Panc1 (cell line): ENCODE data around the gene NDEL1. TPM values are rescaled to one million over a fixed set of nuclear protein-coding genes. Genes with fewer than 3 reads are reported as not detected.

Source experiments
- ATAC-seq: fragments of 200-7000 bp; cut with Tn5 transposase; 2 replicates; pipeline ENCODE4 v1.9.1; 2020; ENCODE audit warnings: mild to moderate bottlenecking, moderate library complexity
- BruUV-seq: library from RNA; stranded (reverse); fragments of 400-500 nt; replicated peaks from 2 replicates; lab custom pipeline; 2021; lab: Mats Ljungman, UMichigan
- CTCF ChIA-PET: fragments of 300-600 bp; sonication (Branson Sonifier 250); formaldehyde crosslinking; loops from one replicate; lab custom pipeline; 2022; ENCODE audit warnings: antibody characterized with exemption; lab: Charles Lee
- POLR2A ChIA-PET: fragments of 300-600 bp; sonication (Branson Sonifier 250); formaldehyde crosslinking; loops from one replicate; lab custom pipeline; 2022; ENCODE audit warnings: antibody characterized with exemption; lab: Charles Lee
- DNase-seq: peaks from one replicate; pipeline ENCODE4 v3.0.0-alpha.2; 2010; ENCODE audit warnings: low read depth, low spot score
- H3K27ac ChIP-seq: 2 replicates; pipeline ENCODE4 v1.5.1; 2011; ENCODE audit warnings: mild to moderate bottlenecking, low read length, inconsistent platforms
- H3K27me3 ChIP-seq: fragments of 200-500 bp; sonication (Bioruptor generic); 2 replicates; pipeline ENCODE4 v1.6.0; 2014; ENCODE audit warnings: low read length, inconsistent platforms; ENCODE audit not compliant: control insufficient read depth, insufficient read depth
- H3K36me3 ChIP-seq: fragments of 200-500 bp; sonication (Bioruptor generic); 2 replicates; pipeline ENCODE4 v1.5.1; 2014; ENCODE audit warnings: inconsistent platforms, mild to moderate bottlenecking, low read length, moderate library complexity; ENCODE audit not compliant: control insufficient read depth, insufficient read depth
- H3K4me1 ChIP-seq: 2 replicates; pipeline ENCODE4 v1.5.1; 2011; ENCODE audit warnings: inconsistent platforms, mild to moderate bottlenecking, low read length, moderate library complexity; ENCODE audit not compliant: control insufficient read depth, insufficient read depth
- H3K4me3 ChIP-seq, 2 experiments: 2 replicates each; pipeline ENCODE4 v1.5.1; 2011 to 2012; ENCODE audit warnings: low read depth in 2 of 2, low read length in 2 of 2, mild to moderate bottlenecking in 2 of 2, inconsistent platforms in 1 of 2, moderate library complexity in 1 of 2
- H3K9me3 ChIP-seq: fragments of 200-500 bp; sonication (Bioruptor generic); 2 replicates; pipeline ENCODE4 v1.5.1; 2014; ENCODE audit warnings: low read depth, mild to moderate bottlenecking, inconsistent platforms, low read length, moderate library complexity; ENCODE audit not compliant: control insufficient read depth, insufficient read depth
- POLR2AphosphoS5 ChIP-seq: IDR thresholded peaks from 2 replicates; pipeline ENCODE4 v1.6.1; 2012; ENCODE audit warnings: mild to moderate bottlenecking, low read depth, low read length, moderate library complexity
- SIN3A ChIP-seq: IDR thresholded peaks from 2 replicates; pipeline ENCODE4 v1.6.1; 2012; ENCODE audit warnings: low read depth, mild to moderate bottlenecking, low read length, moderate library complexity, borderline replicate concordance; ENCODE audit not compliant: insufficient read depth
- TCF7L2 ChIP-seq: IDR thresholded peaks from 2 replicates; pipeline ENCODE4 v1.6.1; 2011; ENCODE audit warnings: mild to moderate bottlenecking, low read depth, low read length, inconsistent platforms
- in situ Hi-C: cut with HindIII; loops from 2 replicates; pipeline ENCODE4 v1.10.0; 2016; ENCODE audit warnings: low sequenced_read_pairs, low pct_unique_long_range_greater_than_20kb
- intact Hi-C: fragments of 100-400 bp; cut with micrococcal nuclease; formaldehyde crosslinking; loops from one replicate; pipeline ENCODE4 v1.10.0; 2022; ENCODE audit not compliant: unreplicated experiment
- total RNA-seq: library from RNA; stranded (reverse); gene quantifications from one replicate; pipeline ENCODE4 v1.2.1, GENCODE V29; 2021; ENCODE audit not compliant: unreplicated experiment
- TF ChIP-seq, protein P1 (sequence below), 2 experiments: IDR thresholded peaks; 2 replicates each; pipeline ENCODE4 v1.6.1; 2011 to 2012; ENCODE audit warnings: low read depth in 2 of 2, control low read depth in 1 of 2, low read length in 1 of 2, mild to moderate bottlenecking in 1 of 2, moderate library complexity in 1 of 2; ENCODE audit not compliant: insufficient read depth in 1 of 2
- TF ChIP-seq, protein P2 (sequence below): fragments of 450-650 bp; IDR thresholded peaks from 2 replicates; pipeline ENCODE4 v1.5.1; 2017; ENCODE audit warnings: mild to moderate bottlenecking

Gene NDEL1
- total RNA-seq, 1 experiment from 2014 or later: 44.8 TPM

DNA sequence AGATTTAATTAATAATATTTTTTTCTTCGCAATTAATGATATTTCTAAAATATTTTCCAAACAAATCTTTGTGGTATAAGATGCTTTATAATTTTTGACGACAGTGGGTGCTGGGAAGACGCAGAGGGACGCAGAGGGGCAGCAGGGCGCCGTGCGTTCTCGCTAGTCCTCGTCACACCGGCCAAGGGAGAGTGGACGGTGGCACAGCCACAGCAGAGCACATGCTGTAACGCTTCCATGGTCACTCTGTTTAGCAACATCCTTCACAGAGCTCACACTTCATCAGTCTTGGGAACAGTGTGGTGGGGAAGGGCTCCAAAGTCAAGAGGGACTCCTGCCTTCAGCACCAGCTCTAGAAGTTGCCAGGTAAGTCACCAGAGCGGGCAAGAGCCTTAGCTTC, 60.4 kb downstream of the NDEL1 start:
- intact Hi-C loops: no loop called here
- no peaks in the 10 kb centered on the region for H3K27me3 ChIP-seq
- ATAC-seq: no peak
- H3K27ac ChIP-seq: no peak overlapping the region
- H3K9me3 ChIP-seq: no peaks in the 10 kb centered on the region
- H3K4me3 ChIP-seq: no peak overlapping the region
- POLR2A ChIA-PET: no interaction called here
- TF ChIP-seq, protein P1, sequence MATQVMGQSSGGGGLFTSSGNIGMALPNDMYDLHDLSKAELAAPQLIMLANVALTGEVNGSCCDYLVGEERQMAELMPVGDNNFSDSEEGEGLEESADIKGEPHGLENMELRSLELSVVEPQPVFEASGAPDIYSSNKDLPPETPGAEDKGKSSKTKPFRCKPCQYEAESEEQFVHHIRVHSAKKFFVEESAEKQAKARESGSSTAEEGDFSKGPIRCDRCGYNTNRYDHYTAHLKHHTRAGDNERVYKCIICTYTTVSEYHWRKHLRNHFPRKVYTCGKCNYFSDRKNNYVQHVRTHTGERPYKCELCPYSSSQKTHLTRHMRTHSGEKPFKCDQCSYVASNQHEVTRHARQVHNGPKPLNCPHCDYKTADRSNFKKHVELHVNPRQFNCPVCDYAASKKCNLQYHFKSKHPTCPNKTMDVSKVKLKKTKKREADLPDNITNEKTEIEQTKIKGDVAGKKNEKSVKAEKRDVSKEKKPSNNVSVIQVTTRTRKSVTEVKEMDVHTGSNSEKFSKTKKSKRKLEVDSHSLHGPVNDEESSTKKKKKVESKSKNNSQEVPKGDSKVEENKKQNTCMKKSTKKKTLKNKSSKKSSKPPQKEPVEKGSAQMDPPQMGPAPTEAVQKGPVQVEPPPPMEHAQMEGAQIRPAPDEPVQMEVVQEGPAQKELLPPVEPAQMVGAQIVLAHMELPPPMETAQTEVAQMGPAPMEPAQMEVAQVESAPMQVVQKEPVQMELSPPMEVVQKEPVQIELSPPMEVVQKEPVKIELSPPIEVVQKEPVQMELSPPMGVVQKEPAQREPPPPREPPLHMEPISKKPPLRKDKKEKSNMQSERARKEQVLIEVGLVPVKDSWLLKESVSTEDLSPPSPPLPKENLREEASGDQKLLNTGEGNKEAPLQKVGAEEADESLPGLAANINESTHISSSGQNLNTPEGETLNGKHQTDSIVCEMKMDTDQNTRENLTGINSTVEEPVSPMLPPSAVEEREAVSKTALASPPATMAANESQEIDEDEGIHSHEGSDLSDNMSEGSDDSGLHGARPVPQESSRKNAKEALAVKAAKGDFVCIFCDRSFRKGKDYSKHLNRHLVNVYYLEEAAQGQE (IDR thresholded peaks at IDR 0.05; ENCODE audit: insufficient read depth in 1 of 2, low read depth in 2 of 2, low read length in 1 of 2): no peak
- TF ChIP-seq TCF7L2: no peak
- TF ChIP-seq POLR2AphosphoS5: no peak
- TF ChIP-seq, protein P2, sequence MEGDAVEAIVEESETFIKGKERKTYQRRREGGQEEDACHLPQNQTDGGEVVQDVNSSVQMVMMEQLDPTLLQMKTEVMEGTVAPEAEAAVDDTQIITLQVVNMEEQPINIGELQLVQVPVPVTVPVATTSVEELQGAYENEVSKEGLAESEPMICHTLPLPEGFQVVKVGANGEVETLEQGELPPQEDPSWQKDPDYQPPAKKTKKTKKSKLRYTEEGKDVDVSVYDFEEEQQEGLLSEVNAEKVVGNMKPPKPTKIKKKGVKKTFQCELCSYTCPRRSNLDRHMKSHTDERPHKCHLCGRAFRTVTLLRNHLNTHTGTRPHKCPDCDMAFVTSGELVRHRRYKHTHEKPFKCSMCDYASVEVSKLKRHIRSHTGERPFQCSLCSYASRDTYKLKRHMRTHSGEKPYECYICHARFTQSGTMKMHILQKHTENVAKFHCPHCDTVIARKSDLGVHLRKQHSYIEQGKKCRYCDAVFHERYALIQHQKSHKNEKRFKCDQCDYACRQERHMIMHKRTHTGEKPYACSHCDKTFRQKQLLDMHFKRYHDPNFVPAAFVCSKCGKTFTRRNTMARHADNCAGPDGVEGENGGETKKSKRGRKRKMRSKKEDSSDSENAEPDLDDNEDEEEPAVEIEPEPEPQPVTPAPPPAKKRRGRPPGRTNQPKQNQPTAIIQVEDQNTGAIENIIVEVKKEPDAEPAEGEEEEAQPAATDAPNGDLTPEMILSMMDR: no peak
- no peak for TF ChIP-seq SIN3A
- in situ Hi-C loops: no loop called here
- DNase-seq: no peak
- BruUV-seq: no TSS peak
- CTCF ChIA-PET: no interaction called here
- H3K36me3 ChIP-seq: peaks cover 2% of the 10 kb centered on the region; the same call in 1 of the 2 replicates
- no peaks in the 10 kb centered on the region for H3K4me1 ChIP-seq

DNA sequence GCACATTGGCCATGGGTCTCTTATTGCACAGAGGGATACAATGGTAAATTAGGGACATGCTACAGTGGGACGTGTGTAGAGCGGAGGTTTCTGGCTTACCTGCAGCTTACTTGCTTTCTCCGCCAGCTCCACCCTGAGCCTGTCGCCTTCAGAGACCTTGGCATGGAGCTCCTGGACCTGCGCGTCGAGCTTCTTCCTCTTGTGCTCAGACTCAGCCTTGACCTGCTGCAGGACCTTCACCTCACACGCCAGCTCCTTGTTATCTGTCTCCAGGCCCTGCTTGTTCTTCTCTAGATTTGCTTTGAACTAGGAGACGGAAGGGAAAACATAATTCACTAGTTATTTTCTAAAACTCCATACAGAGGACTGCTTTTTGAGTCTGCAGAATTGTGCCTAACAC, 63.5 kb downstream of the NDEL1 start:
- Histone ChIP-seq H3K36me3 (peaks cover 2% of the 10 kb centered on the region; the same call in 1 of the 2 replicates), H3K27me3 (no peaks in the 10 kb centered on the region), H3K4me3 (no peak overlapping the region), H3K4me1 (no peaks in the 10 kb centered on the region), H3K27ac (no peak overlapping the region), H3K9me3 (no peaks in the 10 kb centered on the region)
- intact Hi-C loops: no loop called here
- TF ChIP-seq, protein P2: no peak
- TF ChIP-seq POLR2AphosphoS5 (no peak), TCF7L2 (no peak), SIN3A (no peak)
- TF ChIP-seq, protein P1 (IDR thresholded peaks at IDR 0.05; ENCODE audit: insufficient read depth in 1 of 2, low read depth in 2 of 2, low read length in 1 of 2): no peak
- no TSS peak for BruUV-seq
- POLR2A ChIA-PET: no interaction called here
- DNase-seq (no peak), ATAC-seq (no peak)
- in situ Hi-C loops: no loop called here
- CTCF ChIA-PET: no interaction called here
